Liver (tissue), 9 donors: ENCODE data around the gene SLC5A6. TPM values are rescaled to one million over a fixed set of nuclear protein-coding genes. Genes with fewer than 3 reads are reported as not detected.

Source experiments
- DNase-seq: peaks from one replicate; pipeline ENCODE4 v3.0.0-alpha.2; 2017; ENCODE audit warnings: low spot score
- H3K27ac ChIP-seq, 2 donors: one replicate each; pipeline ENCODE4 v1.7.0; 2013; ENCODE audit warnings: inconsistent platforms in 2 of 2, low read length in 2 of 2, control low read depth in 1 of 2, low read depth in 1 of 2, mild to moderate bottlenecking in 1 of 2
- H3K27me3 ChIP-seq, 4 donors: one replicate each; pipeline versions ENCODE4 v1.6.1 to v1.7.0; 2013; ENCODE audit warnings: low read length in 3 of 4, inconsistent platforms in 1 of 4, mild to moderate bottlenecking in 1 of 4, moderate library complexity in 1 of 4; ENCODE audit not compliant: control insufficient read depth in 4 of 4, insufficient read depth in 4 of 4
- H3K36me3 ChIP-seq, 4 donors: one replicate each; pipeline versions ENCODE4 v1.6.1 to v1.7.0; 2013; ENCODE audit warnings: low read length in 3 of 4, mild to moderate bottlenecking in 3 of 4, low read depth in 1 of 4, moderate library complexity in 1 of 4; ENCODE audit not compliant: control insufficient read depth in 4 of 4, insufficient read depth in 3 of 4
- H3K4me1 ChIP-seq, 4 donors: one replicate each; pipeline versions ENCODE4 v1.6.1 to v1.7.0; 2013; ENCODE audit warnings: low read length in 3 of 4, mild to moderate bottlenecking in 3 of 4, moderate library complexity in 1 of 4; ENCODE audit not compliant: control insufficient read depth in 4 of 4, insufficient read depth in 4 of 4
- H3K4me3 ChIP-seq, 3 donors: one replicate each; pipeline versions ENCODE4 v1.6.1 to v1.7.0; 2013; ENCODE audit warnings: low read length in 3 of 3, control low read depth in 1 of 3, low read depth in 1 of 3, mild to moderate bottlenecking in 1 of 3
- H3K9ac ChIP-seq, 2 donors: one replicate each; pipeline ENCODE4 v1.7.0; 2013; ENCODE audit warnings: low read length in 2 of 2, mild to moderate bottlenecking in 2 of 2, moderate library complexity in 2 of 2, control low read depth in 1 of 2, low read depth in 1 of 2
- H3K9me3 ChIP-seq, 4 donors: one replicate each; pipeline versions ENCODE4 v1.6.1 to v1.7.0; 2013; ENCODE audit warnings: low read length in 3 of 4; ENCODE audit not compliant: control insufficient read depth in 4 of 4
- EGR1 ChIP-seq, 2 donors: IDR thresholded peaks; 2 replicates each; pipeline ENCODE4 v1.6.1; 2016 to 2018; ENCODE audit warnings: antibody characterized with exemption in 2 of 2, low read depth in 2 of 2
- FOXA1 ChIP-seq: IDR thresholded peaks from 2 replicates; pipeline ENCODE4 v1.6.1; 2016; ENCODE audit warnings: antibody characterized with exemption
- FOXA2 ChIP-seq: IDR thresholded peaks from 2 replicates; pipeline ENCODE4 v1.6.1; 2016; ENCODE audit warnings: antibody characterized with exemption
- GABPA ChIP-seq, 2 donors: IDR thresholded peaks in 1 of 2; conservative IDR thresholded peaks in 1 of 2; 2 replicates each; pipeline ENCODE4 v1.6.1; 2016; ENCODE audit warnings: antibody characterized with exemption in 2 of 2, mild to moderate bottlenecking in 1 of 2, moderate library complexity in 1 of 2
- HNF4A ChIP-seq, 2 donors: conservative IDR thresholded peaks; 2 replicates each; pipeline ENCODE4 v1.6.1; 2016; ENCODE audit warnings: antibody characterized with exemption in 2 of 2, mild to moderate bottlenecking in 2 of 2
- HNF4G ChIP-seq: IDR thresholded peaks from 2 replicates; pipeline ENCODE4 v1.6.1; 2016; ENCODE audit warnings: antibody characterized with exemption
- JUND ChIP-seq, 2 donors: IDR thresholded peaks; 2 replicates each; pipeline ENCODE4 v1.6.1; 2016; ENCODE audit warnings: antibody characterized with exemption in 2 of 2
- NR2F2 ChIP-seq: IDR thresholded peaks from 2 replicates; pipeline ENCODE4 v1.6.1; 2016; ENCODE audit warnings: antibody characterized with exemption
- RAD21 ChIP-seq, 2 donors: IDR thresholded peaks; 2 replicates each; pipeline ENCODE4 v1.6.1; 2016; ENCODE audit warnings: antibody characterized with exemption in 2 of 2, mild to moderate bottlenecking in 2 of 2
- RXRA ChIP-seq, 2 donors: IDR thresholded peaks; 2 replicates each; pipeline ENCODE4 v1.6.1; 2017 to 2018; ENCODE audit warnings: antibody characterized with exemption in 2 of 2, mild to moderate bottlenecking in 1 of 2
- SP1 ChIP-seq: IDR thresholded peaks from 2 replicates; pipeline ENCODE4 v1.6.1; 2018; ENCODE audit warnings: antibody characterized with exemption, mild to moderate bottlenecking
- TAF1 ChIP-seq: conservative IDR thresholded peaks from 2 replicates; pipeline ENCODE4 v1.6.1; 2016; ENCODE audit warnings: antibody characterized with exemption, mild to moderate bottlenecking
- YY1 ChIP-seq: IDR thresholded peaks from 2 replicates; pipeline ENCODE4 v1.6.1; 2016; ENCODE audit warnings: antibody characterized with exemption, mild to moderate bottlenecking
- WGBS: extraction: QIAGEN DNeasy Blood & Tissue Kit; methylation state at CpG from one replicate; pipeline ENCODE4 v1.1.7; 2013; 5-methylcytosine and 5-hydroxymethylcytosine counted together
- polyA plus RNA-seq, 2 donors: library from polyadenylated mRNA; stranded (reverse) in 1 of 2; unstranded in 1 of 2; fragments of 200-250 nt in 1 of 2; fragments of >200 nt in 1 of 2; fragmentation: Nextera tagmentation in 1 of 2; extraction: Ambion mirVana in 1 of 2; gene quantifications; one replicate each; pipeline versions ENCODE4 v1.2.1 to v1.2.3, GENCODE V29; 2013 to 2015
- total RNA-seq, 2 donors: library from RNA; depleted of rRNA; stranded (reverse); fragments of >200 nt; gene quantifications; one replicate each; pipeline ENCODE4 v1.2.3, GENCODE V29; 2014
- TF ChIP-seq, protein P1 (sequence below): IDR thresholded peaks from 2 replicates; pipeline ENCODE4 v1.6.1; 2016; ENCODE audit warnings: antibody characterized with exemption
- TF ChIP-seq, protein P2 (sequence below): IDR thresholded peaks from 2 replicates; pipeline ENCODE4 v1.6.1; 2016; ENCODE audit warnings: antibody characterized with exemption, mild to moderate bottlenecking
- TF ChIP-seq, protein P3 (sequence below): fragments of 150-350 bp; IDR thresholded peaks from 2 replicates; pipeline ENCODE4 v1.5.1; 2017; ENCODE audit warnings: improper control_type of control experiment, low read depth, low read length; ENCODE audit not compliant: missing input control
- TF ChIP-seq, protein P4 (sequence below): IDR thresholded peaks from 2 replicates; pipeline ENCODE4 v1.6.1; 2016; ENCODE audit warnings: antibody characterized with exemption
- donor health status: healthy.
- donor health status: healthy.
- donor health status: healthy.
- donor health status: healthy.
- donor health status: healthy.

SLC5A6 gene
- total and polyA plus RNA-seq, 4 donors = 12.5 to 217 (median 73.0) TPM

DNA sequence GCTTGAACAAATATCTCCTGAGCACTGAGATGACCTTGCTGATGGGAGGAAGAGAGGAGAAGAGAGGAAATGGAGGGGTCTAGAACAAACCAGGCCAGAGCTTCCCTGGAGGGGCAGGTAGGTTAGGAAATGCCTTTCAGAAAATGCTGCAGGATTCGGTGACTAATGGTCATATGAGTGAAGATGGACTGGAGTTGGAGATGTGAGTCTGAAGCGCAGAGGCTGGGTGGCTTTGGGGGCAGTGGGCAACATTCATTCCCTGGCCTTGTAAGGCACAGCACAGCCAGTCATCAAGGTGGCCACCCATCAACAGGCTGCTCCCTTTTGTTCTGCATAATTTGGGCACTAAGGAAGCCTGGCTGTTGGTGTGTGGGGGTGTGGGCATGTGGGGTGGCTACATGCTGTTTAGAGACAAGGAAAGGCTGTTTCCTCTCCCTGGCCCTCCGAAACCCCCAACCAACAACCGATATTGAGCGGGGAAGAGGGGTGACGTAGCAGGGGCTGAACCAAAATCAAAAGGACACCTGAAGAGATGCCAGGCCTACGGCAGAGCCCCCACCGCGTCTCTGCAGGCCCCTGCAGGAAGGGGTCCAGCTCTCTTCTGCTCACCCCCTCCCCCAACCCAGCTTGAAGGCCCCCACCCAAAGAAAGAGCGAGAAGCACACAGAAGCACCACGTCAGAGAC is 49.3 kb upstream of the SLC5A6 start:
- peaks cover 10 to 35% (median 22%) of the 10 kb centered on the region in 4 donors for H3K4me1 ChIP-seq
- H3K9me3 ChIP-seq = no peaks in the 10 kb centered on the region
- TF ChIP-seq, protein P1, sequence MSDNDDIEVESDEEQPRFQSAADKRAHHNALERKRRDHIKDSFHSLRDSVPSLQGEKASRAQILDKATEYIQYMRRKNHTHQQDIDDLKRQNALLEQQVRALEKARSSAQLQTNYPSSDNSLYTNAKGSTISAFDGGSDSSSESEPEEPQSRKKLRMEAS = no peak
- no peak for TF ChIP-seq NR2F2
- TF ChIP-seq, protein P2, sequence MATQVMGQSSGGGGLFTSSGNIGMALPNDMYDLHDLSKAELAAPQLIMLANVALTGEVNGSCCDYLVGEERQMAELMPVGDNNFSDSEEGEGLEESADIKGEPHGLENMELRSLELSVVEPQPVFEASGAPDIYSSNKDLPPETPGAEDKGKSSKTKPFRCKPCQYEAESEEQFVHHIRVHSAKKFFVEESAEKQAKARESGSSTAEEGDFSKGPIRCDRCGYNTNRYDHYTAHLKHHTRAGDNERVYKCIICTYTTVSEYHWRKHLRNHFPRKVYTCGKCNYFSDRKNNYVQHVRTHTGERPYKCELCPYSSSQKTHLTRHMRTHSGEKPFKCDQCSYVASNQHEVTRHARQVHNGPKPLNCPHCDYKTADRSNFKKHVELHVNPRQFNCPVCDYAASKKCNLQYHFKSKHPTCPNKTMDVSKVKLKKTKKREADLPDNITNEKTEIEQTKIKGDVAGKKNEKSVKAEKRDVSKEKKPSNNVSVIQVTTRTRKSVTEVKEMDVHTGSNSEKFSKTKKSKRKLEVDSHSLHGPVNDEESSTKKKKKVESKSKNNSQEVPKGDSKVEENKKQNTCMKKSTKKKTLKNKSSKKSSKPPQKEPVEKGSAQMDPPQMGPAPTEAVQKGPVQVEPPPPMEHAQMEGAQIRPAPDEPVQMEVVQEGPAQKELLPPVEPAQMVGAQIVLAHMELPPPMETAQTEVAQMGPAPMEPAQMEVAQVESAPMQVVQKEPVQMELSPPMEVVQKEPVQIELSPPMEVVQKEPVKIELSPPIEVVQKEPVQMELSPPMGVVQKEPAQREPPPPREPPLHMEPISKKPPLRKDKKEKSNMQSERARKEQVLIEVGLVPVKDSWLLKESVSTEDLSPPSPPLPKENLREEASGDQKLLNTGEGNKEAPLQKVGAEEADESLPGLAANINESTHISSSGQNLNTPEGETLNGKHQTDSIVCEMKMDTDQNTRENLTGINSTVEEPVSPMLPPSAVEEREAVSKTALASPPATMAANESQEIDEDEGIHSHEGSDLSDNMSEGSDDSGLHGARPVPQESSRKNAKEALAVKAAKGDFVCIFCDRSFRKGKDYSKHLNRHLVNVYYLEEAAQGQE = no peak
- TF ChIP-seq YY1 = no peak
- H3K27me3 ChIP-seq = peaks cover 0 to 22% (median 3%) of the 10 kb centered on the region in 4 donors
- no peak for DNase-seq
- no peak overlapping the region for H3K27ac ChIP-seq
- no peak overlapping the region for H3K4me3 ChIP-seq
- no peak overlapping the region for H3K9ac ChIP-seq
- no peaks in the 10 kb centered on the region for H3K36me3 ChIP-seq
- 54% methylated on average over 11 of the region's 11 CpGs for WGBS

DNA sequence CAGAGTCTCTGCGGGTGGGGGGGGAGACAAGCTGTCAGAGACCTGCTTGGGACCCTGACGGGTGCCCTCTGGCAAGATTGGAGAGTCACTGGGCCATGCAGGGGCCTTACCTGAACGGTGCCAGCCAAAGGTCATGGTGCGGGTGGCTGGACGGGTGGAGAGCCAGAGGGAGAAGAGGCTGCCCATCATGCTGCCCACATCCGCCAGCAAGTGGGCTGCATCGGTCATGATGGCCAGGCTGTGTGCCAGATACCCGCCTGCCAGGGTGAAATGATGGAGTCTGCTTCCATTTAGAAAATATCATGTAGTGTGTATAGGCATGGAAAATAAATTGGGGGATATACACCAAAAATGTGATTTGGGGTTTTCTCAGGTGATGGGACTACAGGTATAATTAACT is 46.0 kb upstream of the SLC5A6 start:
- Histone ChIP-seq H3K4me1 (peaks cover 0 to 14% (median 10%) of the 10 kb centered on the region in 4 donors), H3K36me3 (no peaks in the 10 kb centered on the region), H3K9me3 (no peaks in the 10 kb centered on the region), H3K27me3 (peaks cover 0 to 24% (median 0%) of the 10 kb centered on the region in 4 donors), H3K27ac (no peak overlapping the region), H3K4me3 (no peak overlapping the region), H3K9ac (no peak overlapping the region)
- 86% methylated on average over 8 of the region's 8 CpGs for WGBS
- DNase-seq = no peak
- TF ChIP-seq FOXA2 (no peak), SP1 (no peak), HNF4A (conservative IDR thresholded peaks at IDR 0.05) (no peak), JUND (IDR thresholded peaks at IDR 0.05) (no peak), HNF4G (no peak), GABPA (IDR thresholded peaks at IDR 0.05 in 1 of 2, conservative IDR thresholded peaks at IDR 0.05 in 1 of 2) (no peak), RXRA (IDR thresholded peaks at IDR 0.05) (no peak), TAF1 (no peak), EGR1 (IDR thresholded peaks at IDR 0.05; ENCODE audit: low read depth in 2 of 2) (no peak), RAD21 (IDR thresholded peaks at IDR 0.05) (no peak), YY1 (no peak), FOXA1 (no peak)
- TF ChIP-seq, protein P2 = no peak
- TF ChIP-seq, protein P3, sequence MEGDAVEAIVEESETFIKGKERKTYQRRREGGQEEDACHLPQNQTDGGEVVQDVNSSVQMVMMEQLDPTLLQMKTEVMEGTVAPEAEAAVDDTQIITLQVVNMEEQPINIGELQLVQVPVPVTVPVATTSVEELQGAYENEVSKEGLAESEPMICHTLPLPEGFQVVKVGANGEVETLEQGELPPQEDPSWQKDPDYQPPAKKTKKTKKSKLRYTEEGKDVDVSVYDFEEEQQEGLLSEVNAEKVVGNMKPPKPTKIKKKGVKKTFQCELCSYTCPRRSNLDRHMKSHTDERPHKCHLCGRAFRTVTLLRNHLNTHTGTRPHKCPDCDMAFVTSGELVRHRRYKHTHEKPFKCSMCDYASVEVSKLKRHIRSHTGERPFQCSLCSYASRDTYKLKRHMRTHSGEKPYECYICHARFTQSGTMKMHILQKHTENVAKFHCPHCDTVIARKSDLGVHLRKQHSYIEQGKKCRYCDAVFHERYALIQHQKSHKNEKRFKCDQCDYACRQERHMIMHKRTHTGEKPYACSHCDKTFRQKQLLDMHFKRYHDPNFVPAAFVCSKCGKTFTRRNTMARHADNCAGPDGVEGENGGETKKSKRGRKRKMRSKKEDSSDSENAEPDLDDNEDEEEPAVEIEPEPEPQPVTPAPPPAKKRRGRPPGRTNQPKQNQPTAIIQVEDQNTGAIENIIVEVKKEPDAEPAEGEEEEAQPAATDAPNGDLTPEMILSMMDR = no peak
- TF ChIP-seq, protein P4, sequence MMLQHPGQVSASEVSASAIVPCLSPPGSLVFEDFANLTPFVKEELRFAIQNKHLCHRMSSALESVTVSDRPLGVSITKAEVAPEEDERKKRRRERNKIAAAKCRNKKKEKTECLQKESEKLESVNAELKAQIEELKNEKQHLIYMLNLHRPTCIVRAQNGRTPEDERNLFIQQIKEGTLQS = no peak
- TF ChIP-seq, protein P1 = no peak
